PFSK-1 (cell line): ENCODE data around the gene ZDHHC7.

ENCODE experiments used
- FOXP2 ChIP-seq: optimal IDR thresholded peaks from 2 replicates; pipeline ENCODE3; 2011; ENCODE audit warnings: borderline replicate concordance, control low read depth, inconsistent platforms; ENCODE audit not compliant: insufficient read depth; ENCODE audit errors: extremely low read length, extremely low read depth
- POLR2AphosphoS5 ChIP-seq: IDR thresholded peaks from 2 replicates; pipeline ENCODE4 v1.6.1; 2012; ENCODE audit warnings: low read depth, mild to moderate bottlenecking, control low read depth, low read length, moderate library complexity
- TF ChIP-seq, protein P1 (sequence below), 2 experiments: IDR thresholded peaks; 2 replicates each; pipeline versions ENCODE4 v1.6.1 to v1.8.0; 2011 to 2012; ENCODE audit warnings: low read depth in 2 of 2, low read length in 2 of 2, control low read depth in 1 of 2, inconsistent platforms in 1 of 2, mild to moderate bottlenecking in 1 of 2, moderate library complexity in 1 of 2; ENCODE audit not compliant: insufficient read depth in 1 of 2

- TF ChIP-seq FOXP2 (no peak), POLR2AphosphoS5 (no peak)
- TF ChIP-seq, protein P1, sequence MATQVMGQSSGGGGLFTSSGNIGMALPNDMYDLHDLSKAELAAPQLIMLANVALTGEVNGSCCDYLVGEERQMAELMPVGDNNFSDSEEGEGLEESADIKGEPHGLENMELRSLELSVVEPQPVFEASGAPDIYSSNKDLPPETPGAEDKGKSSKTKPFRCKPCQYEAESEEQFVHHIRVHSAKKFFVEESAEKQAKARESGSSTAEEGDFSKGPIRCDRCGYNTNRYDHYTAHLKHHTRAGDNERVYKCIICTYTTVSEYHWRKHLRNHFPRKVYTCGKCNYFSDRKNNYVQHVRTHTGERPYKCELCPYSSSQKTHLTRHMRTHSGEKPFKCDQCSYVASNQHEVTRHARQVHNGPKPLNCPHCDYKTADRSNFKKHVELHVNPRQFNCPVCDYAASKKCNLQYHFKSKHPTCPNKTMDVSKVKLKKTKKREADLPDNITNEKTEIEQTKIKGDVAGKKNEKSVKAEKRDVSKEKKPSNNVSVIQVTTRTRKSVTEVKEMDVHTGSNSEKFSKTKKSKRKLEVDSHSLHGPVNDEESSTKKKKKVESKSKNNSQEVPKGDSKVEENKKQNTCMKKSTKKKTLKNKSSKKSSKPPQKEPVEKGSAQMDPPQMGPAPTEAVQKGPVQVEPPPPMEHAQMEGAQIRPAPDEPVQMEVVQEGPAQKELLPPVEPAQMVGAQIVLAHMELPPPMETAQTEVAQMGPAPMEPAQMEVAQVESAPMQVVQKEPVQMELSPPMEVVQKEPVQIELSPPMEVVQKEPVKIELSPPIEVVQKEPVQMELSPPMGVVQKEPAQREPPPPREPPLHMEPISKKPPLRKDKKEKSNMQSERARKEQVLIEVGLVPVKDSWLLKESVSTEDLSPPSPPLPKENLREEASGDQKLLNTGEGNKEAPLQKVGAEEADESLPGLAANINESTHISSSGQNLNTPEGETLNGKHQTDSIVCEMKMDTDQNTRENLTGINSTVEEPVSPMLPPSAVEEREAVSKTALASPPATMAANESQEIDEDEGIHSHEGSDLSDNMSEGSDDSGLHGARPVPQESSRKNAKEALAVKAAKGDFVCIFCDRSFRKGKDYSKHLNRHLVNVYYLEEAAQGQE (IDR thresholded peaks at IDR 0.05; ENCODE audit: insufficient read depth in 1 of 2, low read depth in 2 of 2, low read length in 2 of 2): no peak
These were observed 62.3 kb downstream of the ZDHHC7 start for GRCh38 chr16:84948851-84949610.
